Nephron (organoid): ENCODE data around the gene FCRL6.
A peak's percentile ranks its signal among the peaks of the same experiment; 100 is the strongest.

Source experiments
- H3K27ac Mint-ChIP-seq, 3 experiments: 2 replicates each; pipeline ENCODE4 v1.8.0; 2020; ENCODE audit warnings: mixed read lengths in 3 of 3, mild to moderate bottlenecking in 2 of 3, moderate library complexity in 1 of 3
- H3K27me3 Mint-ChIP-seq: 2 replicates; pipeline ENCODE4 v1.8.0; 2021; ENCODE audit warnings: low read depth, mild to moderate bottlenecking, moderate library complexity, mixed read lengths
- H3K36me3 Mint-ChIP-seq: 2 replicates; pipeline ENCODE4 v1.8.0; 2020; ENCODE audit warnings: low read depth, mixed read lengths
- H3K4me1 Mint-ChIP-seq: 2 replicates; pipeline ENCODE4 v1.8.0; 2020; ENCODE audit warnings: mixed read lengths
- H3K4me3 Mint-ChIP-seq, 3 experiments: 2 replicates each; pipeline ENCODE4 v1.8.0; 2020; ENCODE audit warnings: mild to moderate bottlenecking in 3 of 3, mixed read lengths in 3 of 3, moderate library complexity in 2 of 3
- H3K9me3 Mint-ChIP-seq: 2 replicates; pipeline ENCODE4 v1.8.0; 2020; ENCODE audit warnings: mixed read lengths
- TF ChIP-seq, protein P1 (sequence below), 3 experiments: fragments of 200-600 bp; sonication (generic); IDR thresholded peaks; one replicate each; pipeline ENCODE4 v1.5.0; 2021; ENCODE audit warnings: antibody characterized with exemption in 3 of 3; ENCODE audit not compliant: unreplicated experiment in 3 of 3

Gene FCRL6

DNA sequence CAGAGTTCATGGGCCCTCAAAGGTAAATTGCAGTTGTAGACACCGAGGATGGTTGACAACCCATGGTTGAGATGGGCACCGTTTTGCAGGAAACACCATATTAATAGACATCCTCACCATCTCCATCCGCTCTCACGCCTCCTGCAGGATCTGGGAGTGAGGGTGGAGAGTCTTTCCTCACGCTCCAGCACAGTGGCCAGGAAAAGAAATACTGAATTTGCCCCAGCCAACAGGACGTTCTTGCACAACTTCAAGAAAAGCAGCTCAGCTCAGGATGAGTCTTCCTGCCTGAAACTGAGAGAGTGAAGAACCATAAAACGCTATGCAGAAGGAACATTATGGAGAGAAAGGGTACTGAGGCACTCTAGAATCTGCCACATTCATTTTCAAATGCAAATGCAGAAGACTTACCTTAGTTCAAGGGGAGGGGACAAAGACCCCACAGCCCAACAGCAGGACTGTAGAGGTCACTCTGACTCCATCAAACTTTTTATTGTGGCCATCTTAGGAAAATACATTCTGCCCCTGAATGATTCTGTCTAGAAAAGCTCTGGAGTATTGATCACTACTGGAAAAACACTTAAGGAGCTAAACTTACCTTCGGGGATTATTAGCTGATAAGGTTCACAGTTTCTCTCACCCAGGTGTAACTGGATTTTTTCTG, 33.8 kb downstream of the FCRL6 start:
- TF ChIP-seq, protein P1, sequence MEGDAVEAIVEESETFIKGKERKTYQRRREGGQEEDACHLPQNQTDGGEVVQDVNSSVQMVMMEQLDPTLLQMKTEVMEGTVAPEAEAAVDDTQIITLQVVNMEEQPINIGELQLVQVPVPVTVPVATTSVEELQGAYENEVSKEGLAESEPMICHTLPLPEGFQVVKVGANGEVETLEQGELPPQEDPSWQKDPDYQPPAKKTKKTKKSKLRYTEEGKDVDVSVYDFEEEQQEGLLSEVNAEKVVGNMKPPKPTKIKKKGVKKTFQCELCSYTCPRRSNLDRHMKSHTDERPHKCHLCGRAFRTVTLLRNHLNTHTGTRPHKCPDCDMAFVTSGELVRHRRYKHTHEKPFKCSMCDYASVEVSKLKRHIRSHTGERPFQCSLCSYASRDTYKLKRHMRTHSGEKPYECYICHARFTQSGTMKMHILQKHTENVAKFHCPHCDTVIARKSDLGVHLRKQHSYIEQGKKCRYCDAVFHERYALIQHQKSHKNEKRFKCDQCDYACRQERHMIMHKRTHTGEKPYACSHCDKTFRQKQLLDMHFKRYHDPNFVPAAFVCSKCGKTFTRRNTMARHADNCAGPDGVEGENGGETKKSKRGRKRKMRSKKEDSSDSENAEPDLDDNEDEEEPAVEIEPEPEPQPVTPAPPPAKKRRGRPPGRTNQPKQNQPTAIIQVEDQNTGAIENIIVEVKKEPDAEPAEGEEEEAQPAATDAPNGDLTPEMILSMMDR (IDR thresholded peaks at IDR 0.05; ENCODE audit: unreplicated experiment in 3 of 3), result no peak

DNA sequence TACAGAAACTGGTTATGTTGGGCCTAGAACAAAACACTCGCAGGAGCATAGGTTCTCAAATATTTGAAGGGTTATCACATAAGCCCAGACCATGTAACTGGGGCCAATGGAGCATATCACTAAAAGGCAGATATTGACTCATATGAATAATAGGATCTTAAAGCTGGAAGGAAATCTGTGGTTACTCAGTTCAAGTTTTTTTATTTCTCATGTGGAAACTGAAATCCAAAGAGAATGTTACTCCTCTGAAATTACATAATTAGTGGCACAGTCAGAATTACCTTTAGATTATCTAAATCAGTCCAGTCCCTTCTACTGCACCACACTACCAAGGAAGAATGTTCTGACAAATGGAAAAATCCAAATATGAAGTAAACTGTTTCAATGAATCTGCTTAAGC, 36.6 kb downstream of the FCRL6 start:
- TF ChIP-seq, protein P1 (IDR thresholded peaks at IDR 0.05; ENCODE audit: unreplicated experiment in 3 of 3), result no peak
- H3K4me1 Mint-ChIP-seq, result peaks cover 13% of the 10 kb centered on the region
- H3K27ac Mint-ChIP-seq, result peak overlapping the region in 1 of 3 experiments; percentile 37
- peaks cover 2% of the 10 kb centered on the region for H3K27me3 Mint-ChIP-seq
- no peak overlapping the region for H3K4me3 Mint-ChIP-seq
- H3K9me3 Mint-ChIP-seq, result no peaks in the 10 kb centered on the region
- no peaks in the 10 kb centered on the region for H3K36me3 Mint-ChIP-seq

More for the DNA sequence above, 33.8 kb downstream of the FCRL6 start:
- Mint-ChIP-seq H3K4me1 (peaks cover 6% of the 10 kb centered on the region), H3K27ac (no peak overlapping the region), H3K4me3 (no peak overlapping the region), H3K36me3 (no peaks in the 10 kb centered on the region), H3K27me3 (no peaks in the 10 kb centered on the region), H3K9me3 (no peaks in the 10 kb centered on the region)

DNA sequence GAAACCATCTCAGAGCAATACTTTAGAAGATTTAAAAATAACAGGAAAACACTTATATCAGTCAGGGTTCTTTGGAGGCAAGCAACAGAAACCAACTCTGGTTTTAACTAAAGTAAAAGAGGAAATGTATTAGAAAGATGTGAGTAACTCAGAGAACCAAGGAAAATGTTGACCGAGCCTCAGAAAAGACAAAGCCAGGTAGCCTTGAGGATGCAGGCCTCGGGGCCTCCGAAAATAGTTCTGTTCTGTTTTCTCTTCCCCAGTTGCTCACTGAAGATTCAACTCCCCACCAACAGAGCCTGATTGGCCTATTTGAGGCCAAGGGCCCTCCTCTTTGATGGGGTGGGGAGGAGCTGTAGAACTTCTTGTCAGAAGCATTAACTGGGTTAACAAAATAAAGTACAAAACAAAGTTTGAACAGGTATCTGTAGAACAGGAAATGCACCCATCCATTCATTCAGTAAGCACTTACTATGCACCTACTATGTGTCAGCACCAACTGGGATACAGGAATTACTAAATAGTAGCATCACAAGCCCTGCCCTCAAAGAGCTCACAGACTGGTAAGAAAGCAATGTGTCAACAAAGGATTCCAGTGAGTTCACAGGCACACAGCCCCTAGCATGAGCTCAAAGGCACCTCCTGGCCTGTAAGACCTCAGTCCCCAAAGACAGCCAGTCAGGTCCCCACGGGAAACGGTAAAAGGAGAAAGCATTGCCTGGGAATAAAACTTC, 37.1 kb downstream of the FCRL6 start:
- Mint-ChIP-seq H3K36me3 (no peaks in the 10 kb centered on the region), H3K27ac (peak overlapping the region in 1 of 3 experiments; percentile 37), H3K4me3 (no peak overlapping the region), H3K4me1 (peaks cover 15% of the 10 kb centered on the region), H3K27me3 (peaks cover 8% of the 10 kb centered on the region), H3K9me3 (no peaks in the 10 kb centered on the region)
- TF ChIP-seq, protein P1 (IDR thresholded peaks at IDR 0.05; ENCODE audit: unreplicated experiment in 3 of 3), result no peak

DNA sequence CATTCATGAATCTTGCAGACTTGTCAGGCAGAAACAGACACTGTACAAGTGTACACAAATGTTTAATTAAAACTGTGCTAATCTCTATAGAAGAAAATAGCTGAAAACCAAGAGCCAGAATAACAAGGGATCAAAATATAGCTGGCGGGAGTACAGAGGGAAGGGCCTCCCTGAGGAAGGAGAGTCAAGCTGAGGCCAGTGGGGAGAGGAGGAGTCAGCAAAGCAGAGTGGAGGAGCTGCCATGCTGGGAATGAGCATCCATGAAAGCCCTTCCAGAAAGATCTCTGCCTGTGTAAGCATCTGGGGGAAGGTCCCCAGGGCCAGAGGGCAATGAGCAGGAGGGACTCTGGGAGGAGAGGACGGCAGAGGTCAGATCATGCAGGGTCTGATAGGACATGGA, 39.6 kb downstream of the FCRL6 start:
- Mint-ChIP-seq H3K4me3 (peak overlapping the region; percentile 5 to 42 (median 14)), H3K9me3 (no peaks in the 10 kb centered on the region), H3K27ac (peak overlapping the region; percentile 94 to 99 (median 94)), H3K27me3 (peaks cover 13% of the 10 kb centered on the region), H3K4me1 (peaks cover 15% of the 10 kb centered on the region), H3K36me3 (no peaks in the 10 kb centered on the region)
- TF ChIP-seq, protein P1 (IDR thresholded peaks at IDR 0.05; ENCODE audit: unreplicated experiment in 3 of 3), result no peak

DNA sequence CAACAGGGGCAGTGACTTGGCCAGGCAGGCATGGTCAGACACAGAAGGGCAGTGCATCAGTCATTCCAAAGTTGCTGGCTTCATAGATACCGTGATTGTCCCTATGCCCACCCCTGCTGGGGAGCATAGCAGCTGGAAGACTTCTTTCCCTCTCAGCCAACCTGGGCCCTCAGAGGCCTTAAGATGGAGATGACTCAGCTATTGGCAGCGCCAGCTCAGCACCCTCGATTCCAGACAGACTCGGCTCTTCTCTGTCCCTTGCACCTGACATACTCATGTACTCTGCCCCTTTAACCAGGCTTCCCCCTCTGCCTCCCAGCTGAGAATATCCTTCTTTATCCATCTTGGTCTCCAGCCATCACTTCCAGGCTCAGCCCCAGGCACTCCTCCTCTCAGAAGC, 41.3 kb downstream of the FCRL6 start:
- H3K4me1 Mint-ChIP-seq, result peaks cover 15% of the 10 kb centered on the region
- H3K27me3 Mint-ChIP-seq, result peaks cover 13% of the 10 kb centered on the region
- peak overlapping the region; percentile 45 to 62 (median 47) for H3K27ac Mint-ChIP-seq
- TF ChIP-seq, protein P1 (IDR thresholded peaks at IDR 0.05; ENCODE audit: unreplicated experiment in 3 of 3), result no peak
- no peaks in the 10 kb centered on the region for H3K9me3 Mint-ChIP-seq
- no peaks in the 10 kb centered on the region for H3K36me3 Mint-ChIP-seq
- H3K4me3 Mint-ChIP-seq, result no peak overlapping the region
